SHP77 treated with DMSO at 0.1 percent for 48 hours (cell line): ENCODE data around the gene SASH1.

Experiments
- DNase-seq: peaks from one replicate; lab custom pipeline; 2025; lab: John Stamatoyannopoulos, UW

The SASH1 gene

DNA sequence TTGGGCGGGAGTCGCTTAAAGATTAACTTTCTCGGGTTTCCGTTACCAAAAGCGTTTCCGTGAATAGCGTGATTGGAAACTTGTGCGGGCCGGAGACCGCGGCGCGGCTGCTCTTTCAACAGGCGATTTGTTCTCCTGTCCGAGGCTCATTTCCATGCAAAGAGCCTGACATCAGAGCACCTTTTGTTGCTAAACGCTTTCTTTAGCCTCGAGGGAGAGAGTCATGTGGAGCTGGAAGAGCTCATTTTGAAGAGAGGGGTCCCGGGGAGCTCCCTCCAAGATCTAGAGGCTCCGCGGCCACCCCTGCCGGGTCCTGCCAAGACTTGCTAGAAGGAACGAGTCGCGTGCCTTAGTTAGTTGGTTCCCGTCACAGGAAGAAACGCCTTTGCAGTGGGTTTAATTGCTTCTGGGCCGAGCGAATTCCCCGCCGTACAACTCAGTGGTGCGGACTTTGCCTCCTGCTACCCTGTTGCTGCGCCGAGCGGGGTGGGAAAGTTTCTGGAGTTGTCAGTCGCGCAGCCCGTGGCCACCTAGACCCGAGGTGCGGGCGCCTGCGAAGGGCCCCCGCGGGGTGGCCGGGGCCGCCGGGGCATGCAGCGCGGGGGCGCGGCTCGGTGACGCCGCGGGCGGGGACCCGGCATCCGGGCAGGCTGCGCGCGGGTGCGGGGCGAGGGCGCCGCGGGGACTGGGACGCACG is at the start of gene SASH1:
TSS of gene SASH1 (plus strand) at position 489 of the 697 bp plus-strand sequence. CDS start 230 bp downstream, outside the sequence.
- peak; percentile 79 for DNase-seq

DNA sequence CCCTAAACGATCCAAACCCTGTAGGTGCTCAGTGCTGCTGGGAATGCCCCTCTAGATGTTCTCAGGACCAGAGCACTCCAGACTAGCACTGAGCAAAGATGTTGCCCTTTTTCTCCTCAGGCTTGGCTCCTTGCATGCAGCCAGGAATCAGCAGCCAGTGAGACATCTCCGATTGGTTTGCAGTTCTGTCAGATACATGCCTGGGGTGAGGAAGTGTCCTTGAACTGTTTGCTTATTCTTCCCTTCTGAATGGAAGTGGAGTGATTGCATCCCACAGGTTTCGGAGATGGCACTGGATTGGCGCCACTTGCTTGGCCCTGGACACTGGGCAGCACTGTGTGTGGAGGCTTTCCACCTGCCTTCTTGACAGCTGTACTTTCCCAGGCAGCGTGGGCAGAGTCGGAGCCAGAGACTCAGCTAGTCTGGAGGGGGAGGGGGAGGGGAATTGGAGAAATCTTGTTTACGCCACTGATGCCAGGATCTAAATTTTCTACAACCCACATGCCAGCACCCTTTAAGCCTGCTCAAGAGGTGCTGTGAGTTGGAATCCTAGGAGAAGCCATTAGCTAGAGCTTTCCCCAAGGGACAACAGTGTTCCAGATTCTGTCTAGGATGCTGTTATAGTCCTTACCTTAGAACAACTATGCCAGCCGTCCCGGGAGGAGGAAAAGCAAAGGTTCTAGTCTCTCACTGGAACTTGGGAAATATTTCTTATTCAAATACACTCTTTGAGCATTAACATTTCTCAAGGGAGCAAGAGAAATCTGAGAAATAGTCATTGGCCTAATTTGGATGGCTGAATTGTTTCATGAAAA is 49.2 kb upstream of the SASH1 start:
- no peak for DNase-seq

DNA sequence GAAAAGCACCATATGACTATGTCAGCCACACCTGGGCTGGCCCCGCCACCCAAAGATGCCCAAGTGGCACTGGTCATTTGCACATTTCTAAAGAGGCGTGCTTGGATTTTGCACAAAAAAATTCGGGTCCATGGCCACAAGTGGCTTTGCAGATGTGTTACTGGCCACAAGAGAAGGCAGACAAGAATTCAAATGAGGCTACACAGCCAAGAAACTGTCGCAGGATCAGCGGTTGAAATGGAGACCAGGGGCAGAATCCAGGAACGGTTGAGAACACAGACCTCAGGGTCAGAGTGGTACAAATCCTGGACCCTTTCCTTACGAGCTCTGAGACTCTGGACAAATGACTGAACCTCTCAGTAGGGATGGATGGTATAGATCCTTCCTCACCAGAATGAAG is 48.6 kb upstream of the SASH1 start:
- no peak for DNase-seq

DNA sequence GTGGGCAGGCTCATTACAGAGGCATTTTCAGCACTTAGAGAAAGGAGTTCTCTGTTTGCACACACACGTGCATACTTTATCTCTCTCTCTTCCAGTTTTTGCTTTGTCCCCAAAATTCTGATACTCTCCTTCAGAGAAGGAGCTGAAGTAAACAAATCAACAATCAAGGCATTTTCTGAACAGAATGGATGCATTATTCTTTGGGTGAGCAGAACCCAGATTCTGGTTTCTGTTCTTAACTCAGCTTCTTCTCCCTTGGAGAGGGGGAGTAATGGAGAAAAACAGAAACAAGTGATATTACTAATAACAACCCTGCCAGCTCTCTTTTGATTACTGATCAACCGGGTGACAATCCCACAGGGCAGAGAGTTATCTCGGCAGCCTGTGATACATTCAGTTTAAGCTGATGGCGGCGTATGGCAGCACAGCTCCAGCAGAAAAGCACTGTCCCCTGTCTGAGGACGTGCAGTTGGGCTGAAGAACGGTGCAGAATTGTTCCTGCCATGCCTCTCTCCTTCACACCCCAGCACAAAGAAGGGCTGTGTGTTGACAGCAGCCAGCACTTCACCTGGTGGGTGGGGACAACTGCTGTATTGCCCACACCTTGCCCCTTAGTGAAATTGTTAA is 47.3 kb upstream of the SASH1 start:
- no peak for DNase-seq

DNA sequence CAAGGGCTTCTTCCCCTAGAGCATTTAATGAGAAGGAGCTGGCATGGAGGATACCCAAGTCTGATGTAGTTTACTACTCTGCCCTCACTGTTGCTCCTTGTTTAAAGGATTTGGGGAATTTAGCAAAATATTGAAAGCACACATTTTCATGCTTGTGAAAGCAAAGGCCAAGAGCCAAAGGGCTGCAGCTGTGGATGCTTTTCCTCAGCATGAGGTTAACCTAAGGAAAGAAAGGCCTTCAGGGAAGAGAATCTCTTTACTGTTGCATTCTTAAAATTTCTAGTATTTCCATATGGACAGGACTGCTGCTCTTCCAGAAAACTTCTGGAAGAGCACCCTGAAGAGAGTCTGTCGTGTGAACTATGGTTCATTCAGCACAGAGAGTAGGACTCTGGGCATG is 45.9 kb upstream of the SASH1 start:
- DNase-seq = no peak

DNA sequence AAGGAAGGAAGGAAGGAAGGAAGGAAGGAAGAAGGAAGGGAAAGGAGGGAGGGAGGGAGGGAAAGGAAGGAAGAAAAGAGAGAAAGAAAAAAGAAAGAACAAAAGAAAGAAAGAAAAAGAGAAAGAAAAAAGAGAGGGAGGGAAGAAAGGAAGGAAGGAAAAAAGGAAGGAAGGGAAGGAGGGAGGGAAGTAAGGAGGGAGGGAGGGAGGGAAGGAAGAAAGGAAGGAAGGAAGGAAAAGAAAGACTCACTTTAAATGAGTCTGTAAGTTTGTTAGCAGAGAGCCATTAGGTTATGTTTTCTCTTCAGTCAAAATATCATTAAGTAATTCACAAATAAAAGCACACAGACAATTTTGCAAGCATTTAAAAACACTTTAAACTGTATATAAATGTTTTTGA is 44.0 kb upstream of the SASH1 start:
- no peak for DNase-seq

DNA sequence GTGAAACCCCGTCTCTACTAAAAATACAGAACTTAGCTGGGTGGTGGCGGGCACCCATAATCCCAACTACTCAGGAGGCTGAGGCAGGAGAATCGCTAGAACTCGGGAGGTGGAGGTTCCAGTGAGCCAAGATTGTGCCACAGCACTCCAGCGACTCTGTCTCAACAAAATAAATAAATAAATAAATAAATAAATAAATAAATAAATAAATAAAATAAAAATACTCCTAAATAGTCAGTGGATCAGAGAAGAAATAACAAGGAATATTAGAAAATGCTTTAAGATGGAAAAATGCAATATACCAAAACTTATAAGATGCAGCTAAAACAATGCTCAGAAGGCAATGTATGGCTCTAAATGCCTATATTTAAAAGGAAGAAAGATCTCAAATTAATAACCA is 39.0 kb upstream of the SASH1 start:
- DNase-seq = no peak

DNA sequence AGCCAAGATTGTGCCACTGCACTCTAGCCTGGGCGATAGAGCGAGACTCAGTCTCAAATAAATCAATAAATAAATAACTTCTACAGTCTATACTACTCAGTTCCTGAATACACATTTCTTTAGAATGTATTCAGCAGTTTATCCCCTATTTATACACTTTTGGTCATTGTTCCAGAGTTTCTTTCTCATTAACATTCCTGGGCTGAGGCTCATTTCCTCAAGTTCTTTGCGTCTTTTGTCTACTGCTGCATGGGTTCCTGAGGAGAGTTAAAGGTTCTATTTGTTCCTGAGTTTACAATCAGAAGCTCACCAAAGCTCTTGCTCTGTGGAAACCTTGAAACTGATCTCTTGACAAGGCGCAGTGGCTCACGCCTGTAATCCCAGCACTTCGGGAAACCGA is 37.7 kb upstream of the SASH1 start:
- DNase-seq = no peak

DNA sequence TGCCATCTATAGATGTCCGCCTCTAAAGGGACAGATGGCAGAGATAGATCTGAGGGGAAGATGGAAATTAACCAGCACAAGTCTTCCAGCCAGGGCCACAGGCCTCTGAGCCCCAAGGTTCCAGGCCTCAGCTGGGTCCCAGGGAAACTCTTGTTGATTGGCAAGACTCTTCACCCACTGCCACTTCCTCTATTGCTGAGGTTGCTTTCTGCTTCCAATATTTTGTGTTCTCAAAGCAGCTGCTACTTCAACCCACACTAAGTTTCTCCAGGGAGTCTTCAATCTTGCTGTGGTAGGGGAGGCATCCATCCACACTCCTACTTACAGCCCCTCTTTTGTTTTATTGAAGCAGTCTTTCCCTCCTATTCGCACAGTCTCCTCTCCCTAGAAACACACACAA is 36.4 kb upstream of the SASH1 start:
- DNase-seq = no peak

DNA sequence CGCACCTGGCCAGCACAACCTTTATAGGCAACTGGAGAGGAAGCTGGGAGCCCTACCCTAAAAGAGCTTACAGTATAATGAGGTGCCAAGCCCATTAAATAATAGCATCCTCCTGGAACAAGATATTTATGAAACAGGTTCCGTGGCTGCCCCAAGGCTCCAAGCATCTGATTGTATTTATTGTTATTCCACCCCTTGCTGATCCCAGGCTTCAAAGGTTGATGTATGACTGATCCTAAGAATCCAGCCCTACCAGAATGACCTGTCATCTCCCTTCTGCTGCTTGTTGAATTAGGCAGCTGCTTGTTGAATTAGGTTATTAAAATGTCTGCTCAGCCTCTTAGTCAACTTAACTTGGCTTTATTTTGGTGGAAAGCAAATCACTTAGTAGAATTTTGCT is 35.2 kb upstream of the SASH1 start:
- no peak for DNase-seq

DNA sequence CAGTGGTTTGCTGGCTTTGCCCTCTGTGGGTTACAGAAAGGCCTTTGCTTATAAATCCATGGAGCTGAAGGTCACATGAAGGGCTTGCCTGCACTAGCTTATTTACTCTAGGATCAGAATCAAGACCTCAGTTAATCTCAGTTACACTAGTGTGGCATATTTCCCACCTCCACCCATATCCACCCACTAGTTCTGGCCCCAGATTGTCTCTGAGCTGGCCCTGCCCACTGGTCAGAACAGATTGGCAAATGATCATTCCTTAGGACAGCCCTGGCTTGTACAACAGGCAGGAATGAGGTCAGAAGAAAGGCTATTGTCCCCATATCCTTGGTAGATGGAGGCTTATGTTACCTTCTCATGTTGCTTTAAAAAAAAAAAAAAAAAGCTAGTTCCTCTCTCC is 33.3 kb upstream of the SASH1 start:
- no peak for DNase-seq

DNA sequence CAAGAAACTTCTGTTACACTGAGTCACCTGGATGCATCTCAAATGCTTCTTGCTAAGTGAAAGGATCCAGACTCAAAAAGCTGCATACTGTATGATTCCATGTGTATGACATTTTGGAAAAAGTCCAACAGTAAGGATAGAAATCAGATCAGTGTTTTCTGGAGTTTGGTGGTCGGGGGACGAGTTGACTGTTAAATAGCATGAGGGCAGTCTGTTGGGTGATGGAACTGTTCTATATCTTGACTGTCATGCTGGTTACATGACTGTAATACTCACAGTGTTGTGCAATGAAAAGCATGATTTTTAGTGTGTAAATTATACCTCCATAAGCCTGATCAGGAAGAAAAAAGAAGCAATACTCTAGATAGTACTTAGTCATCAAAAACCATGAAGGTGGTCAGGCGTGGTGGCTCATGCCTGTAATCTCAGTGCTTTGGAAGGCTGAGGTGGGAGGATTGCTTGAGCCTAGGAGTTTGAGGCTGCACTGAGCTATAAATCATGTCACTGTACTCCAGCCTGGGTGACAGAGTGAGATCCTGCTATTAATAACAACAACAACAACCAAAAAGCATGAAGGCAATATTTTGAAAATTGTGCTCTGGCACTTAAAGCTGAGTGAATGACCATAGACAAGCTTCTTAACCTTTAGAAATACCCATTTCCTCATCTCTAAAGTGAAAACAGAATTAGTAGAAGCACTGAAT is 30.5 kb upstream of the SASH1 start:
- no peak for DNase-seq

DNA sequence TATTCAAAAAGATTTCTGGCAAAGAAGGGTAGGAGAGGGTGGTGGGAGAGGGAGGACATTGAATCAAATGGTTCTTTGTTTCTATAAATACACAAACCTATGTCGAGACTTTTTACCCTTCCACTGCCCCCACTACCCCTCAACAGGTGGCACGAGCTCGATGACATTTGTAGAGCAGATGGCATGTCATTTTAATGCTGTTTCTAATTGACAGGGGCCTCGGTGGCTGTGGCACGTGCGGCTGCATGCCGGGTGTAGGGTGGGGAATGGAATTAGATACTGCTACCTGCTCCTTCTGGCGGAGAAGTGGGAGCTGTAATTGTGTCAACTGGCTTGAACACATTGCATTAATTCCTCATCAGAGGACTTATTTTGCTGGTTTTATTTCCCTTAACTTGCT is 29.1 kb upstream of the SASH1 start:
- DNase-seq = no peak

DNA sequence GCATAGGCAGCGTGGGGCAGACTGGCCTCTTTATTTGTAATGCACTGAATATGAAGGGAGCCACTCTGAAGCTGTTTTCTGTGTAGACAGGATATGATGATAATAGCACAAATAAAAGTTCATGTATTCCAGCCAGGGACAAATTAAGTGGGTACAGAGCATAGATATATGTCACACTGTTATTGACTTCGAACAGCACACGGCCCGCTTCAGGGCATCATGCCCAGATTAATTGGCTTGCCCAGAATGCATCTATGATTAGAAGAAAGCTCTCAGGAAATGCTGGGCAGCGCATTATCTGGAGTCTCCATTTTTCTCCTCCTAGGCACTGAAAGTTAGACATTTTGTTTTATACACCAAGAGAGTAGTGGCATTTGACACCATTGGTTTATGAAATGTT is 26.3 kb upstream of the SASH1 start:
- no peak for DNase-seq

DNA sequence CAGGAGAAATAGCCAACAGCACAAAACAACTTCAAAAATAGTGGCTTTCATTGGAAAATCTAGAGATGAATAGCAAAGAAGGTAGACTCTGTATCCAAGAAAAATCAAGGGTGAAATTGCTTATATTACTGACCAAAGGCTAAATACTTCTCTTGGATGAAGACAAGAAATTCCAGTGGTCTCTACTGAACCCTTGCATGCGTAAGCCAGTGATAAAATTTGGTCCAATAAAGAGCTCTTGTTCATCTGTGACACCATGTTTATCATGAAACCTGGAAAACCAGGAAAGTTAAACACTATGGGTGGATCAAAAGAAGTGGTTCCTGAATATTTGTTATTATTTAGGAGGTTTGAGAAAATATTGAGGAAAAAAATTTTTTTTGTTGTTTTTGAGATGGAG is 25.6 kb upstream of the SASH1 start:
- DNase-seq = no peak

DNA sequence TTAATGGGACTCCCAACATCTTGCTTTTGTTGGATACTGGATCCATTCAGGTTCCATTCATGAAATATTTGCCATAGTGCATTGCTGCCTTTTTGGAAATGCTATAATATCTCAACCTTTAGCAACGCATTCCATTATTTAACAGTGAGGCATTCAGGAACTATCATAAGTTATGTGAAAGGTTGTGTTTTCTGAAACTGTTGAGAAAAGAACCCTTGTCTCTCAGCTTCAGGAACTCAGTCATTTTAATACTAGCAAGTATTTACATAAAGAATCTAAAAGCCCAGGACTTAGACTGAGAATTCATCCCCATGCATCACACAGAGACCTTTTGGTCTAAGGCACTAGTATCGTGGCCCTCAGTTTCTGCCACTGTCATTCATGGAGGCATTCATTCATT is 24.9 kb upstream of the SASH1 start:
- no peak for DNase-seq

DNA sequence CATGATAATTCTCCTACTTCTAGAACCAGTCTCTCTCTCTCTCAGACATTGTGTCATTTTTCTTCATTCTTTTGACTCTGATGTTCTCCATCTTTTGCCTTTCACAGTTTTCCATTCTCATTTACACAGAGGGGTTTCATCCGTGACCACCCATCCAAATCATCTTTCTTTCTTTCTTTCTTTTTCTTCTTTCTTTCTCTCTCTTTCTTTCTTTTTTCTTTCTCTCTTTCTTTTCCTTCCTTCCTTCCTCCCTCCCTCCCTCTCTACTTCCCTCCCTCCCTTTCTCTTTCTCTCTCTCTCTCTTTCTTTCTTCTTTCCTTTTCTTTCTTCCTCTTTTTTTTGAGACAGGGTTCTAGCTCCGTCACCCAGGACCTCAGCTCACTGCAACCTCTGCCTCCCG is 19.9 kb upstream of the SASH1 start:
- no peak for DNase-seq

DNA sequence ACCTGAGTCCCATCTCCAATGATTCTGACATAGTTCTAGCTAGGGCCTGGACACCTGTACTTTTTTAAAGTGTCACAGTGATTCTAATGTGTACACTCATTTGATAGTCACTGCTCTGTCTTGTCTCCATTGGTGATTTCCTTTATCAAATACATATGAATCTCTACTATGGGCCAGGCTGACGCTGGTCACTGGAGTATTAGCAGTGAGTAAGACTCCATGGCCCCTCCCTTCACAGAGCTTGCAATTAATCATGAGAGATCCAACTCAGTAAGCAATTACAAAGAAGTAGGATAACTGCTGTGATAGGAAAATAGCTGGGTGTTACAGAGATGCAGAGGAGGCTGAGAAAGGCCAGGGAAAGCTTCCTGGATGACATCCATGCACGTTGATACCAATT is 19.3 kb upstream of the SASH1 start:
- DNase-seq = no peak

DNA sequence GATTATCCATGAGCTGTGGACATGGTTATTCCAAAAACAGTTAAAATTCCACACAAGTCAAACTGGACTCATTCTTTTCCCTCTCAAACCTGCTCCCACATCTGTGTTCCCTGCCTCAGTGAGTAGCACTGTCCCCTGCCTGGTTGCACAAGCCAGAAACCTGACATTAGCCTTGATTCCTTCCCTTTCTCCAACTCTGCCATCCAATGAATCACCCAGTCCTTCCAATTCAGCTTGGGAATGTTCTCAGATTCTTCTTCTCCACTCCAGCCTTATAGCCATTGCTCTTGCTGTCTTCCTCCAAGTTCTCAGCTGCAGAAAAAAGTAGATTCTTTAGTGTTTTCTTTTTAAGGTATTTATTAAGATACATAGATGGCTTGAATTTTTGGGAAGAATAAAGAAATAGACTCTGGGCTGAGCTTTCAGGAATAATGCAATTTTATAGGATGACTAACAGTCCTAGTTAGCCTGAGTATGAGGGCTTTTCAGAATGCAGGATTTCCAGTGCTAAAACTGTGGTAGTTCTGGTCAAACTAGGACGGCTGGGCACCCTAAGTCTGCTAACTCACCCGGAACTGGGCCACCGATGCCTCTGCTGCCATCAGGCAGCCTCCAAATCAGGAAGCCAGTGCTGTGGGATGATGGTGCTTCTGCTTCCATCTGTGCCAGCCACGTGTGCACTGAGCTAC is 18.2 kb upstream of the SASH1 start:
- no peak for DNase-seq

DNA sequence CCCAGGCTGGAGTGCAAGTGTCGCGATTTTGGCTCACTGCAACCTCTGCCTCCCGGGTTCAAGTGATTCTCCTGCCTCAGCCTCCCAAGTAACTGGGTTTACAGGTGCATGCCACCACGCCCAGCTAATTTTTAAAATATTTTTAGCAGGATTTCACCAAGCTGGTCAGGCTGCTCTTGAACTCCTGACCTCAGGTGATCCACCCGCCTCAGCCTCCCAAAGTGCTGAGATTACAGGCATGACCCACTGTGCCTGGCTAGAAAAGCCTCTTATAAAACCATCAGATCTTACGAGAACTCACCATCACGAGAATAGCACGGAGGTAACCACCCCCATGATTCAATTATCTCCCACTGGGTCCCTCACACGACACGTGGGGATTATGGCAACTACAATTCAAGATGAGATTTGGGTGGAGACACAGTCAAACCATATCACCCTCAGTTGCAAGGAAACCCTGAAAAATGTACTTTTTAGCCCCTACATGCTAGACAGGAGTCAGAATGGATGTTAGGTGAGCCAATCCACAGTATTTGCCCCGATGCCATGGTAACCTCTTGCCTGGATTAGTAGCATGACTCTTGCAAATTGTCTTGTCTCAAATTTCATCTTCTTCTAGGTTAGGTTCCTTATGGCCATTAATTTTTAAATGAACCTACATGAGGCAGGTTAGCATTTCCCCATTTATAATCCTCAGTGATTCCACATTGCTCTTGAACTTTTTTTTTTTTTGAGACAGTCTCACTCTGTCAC is 17.1 kb upstream of the SASH1 start:
- DNase-seq = no peak

DNA sequence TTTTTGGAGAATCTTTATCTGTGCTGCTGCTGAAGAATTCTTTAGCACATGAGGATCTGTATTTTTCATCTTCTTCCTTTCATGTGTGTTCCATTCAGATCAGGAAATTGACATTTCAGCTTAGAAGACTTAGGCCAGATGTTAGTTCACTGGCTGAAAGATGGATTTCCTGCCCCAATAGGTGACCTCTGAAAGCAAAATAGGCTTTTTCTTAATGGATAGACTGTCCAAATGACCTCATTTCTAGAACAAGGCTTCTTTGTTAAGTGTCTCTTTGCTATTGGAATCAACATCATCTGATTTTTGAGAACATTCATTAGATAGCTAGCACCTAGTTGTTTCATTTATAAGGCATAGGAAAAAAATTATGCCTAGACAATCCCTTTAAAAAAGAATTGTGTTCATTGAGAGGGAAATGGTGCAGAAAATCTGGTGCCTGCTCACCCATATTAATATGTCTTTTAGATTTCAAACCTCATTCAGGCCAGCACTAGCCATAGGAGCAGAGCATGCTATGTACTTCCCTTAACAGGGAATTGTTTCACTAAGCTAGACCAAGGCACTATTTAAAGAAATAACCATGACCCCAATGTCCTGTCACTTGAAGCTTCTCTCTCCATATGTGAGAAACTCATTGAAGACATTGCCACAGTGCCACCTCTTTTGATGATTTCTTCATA is 13.6 kb upstream of the SASH1 start:
- no peak for DNase-seq
